ENCODE measurements around the gene GOLPH3L.

DNA sequence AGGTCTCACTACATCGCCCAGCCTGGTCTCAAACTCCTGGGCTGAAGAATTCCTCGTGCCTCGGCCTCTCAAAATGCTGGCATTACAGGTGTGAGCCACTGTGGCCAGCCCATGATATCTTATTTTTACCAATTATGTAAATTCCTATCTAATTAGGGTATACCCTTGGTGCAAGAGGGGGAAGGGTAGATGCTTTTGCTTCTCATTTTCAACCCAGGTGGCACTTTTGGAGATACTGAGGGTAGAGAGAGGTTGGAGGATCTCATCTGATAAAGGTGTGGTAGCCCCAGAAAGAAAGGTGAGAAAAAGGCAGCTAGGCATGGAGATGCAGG is 85.0 kb downstream of the GOLPH3L start:
- TF ChIP-seq YY1 (IDR thresholded peaks at IDR 0.05; ENCODE audit: insufficient read depth, insufficient read length) (no peak), ZNF274 (IDR thresholded peaks at IDR 0.05; ENCODE audit: low read depth, low read length) (no peak), SUZ12 (IDR thresholded peaks at IDR 0.05; ENCODE audit: extremely low read depth, insufficient read depth, insufficient read length) (no peak)
